H1 (cell line): Measurements from ENCODE around the gene DIAPH2. TPM values are rescaled to one million over a fixed set of nuclear protein-coding genes. Genes with fewer than 3 reads are reported as not detected.

ENCODE experiments used
- CTCF ChIA-PET: fragments of 300-600 bp; sonication (Branson Sonifier 250); formaldehyde crosslinking; loops from one replicate; lab custom pipeline; 2021; ENCODE audit not compliant: partially characterized antibody; lab: Charles Lee
- POLR2A ChIA-PET: fragments of 300-600 bp; sonication (Branson Sonifier 250); formaldehyde crosslinking; loops from one replicate; lab custom pipeline; 2021; ENCODE audit warnings: inconsistent platforms; ENCODE audit not compliant: partially characterized antibody; lab: Charles Lee
- DNase-seq, 2 experiments: peaks; one replicate each; pipeline versions ENCODE4 v3.0.0 to v3.0.0-alpha.2; 2010 to 2022; ENCODE audit warnings: low spot score in 2 of 2, low read depth in 1 of 2, mixed read lengths in 1 of 2
- FAIRE-seq: peaks from 2 replicates; lab custom pipeline; 2011; peaks lifted over from hg19 to GRCh38; lab: Jason Lieb, UNC
- H2AFZ ChIP-seq: 2 replicates; pipeline ENCODE4 v1.8.1; 2012; ENCODE audit warnings: low read length, inconsistent platforms
- H2AK5ac ChIP-seq: 2 replicates; pipeline ENCODE4 v1.6.1; 2013; ENCODE audit warnings: low read depth, low read length
- H2BK120ac ChIP-seq: replicated peaks from 2 replicates; pipeline ENCODE3; 2013; ENCODE audit warnings: low read depth, low read length, inconsistent platforms
- H2BK12ac ChIP-seq: 2 replicates; pipeline ENCODE4 v1.6.1; 2013; ENCODE audit warnings: low read depth, low read length
- H2BK15ac ChIP-seq: 2 replicates; pipeline ENCODE4 v1.6.1; 2013; ENCODE audit warnings: low read length
- H2BK20ac ChIP-seq: 2 replicates; pipeline ENCODE4 v1.6.1; 2013; ENCODE audit warnings: low read length
- H2BK5ac ChIP-seq: 2 replicates; pipeline ENCODE4 v1.6.1; 2013; ENCODE audit warnings: low read depth, low read length
- H3K14ac ChIP-seq: 2 replicates; pipeline ENCODE4 v1.6.1; 2013; ENCODE audit warnings: inconsistent platforms; ENCODE audit not compliant: insufficient read length
- H3K18ac ChIP-seq: 2 replicates; pipeline ENCODE4 v1.6.1; 2013; ENCODE audit warnings: low read length; ENCODE audit errors: extremely low read depth
- H3K23ac ChIP-seq: 2 replicates; pipeline ENCODE4 v1.6.1; 2013; ENCODE audit warnings: inconsistent platforms; ENCODE audit not compliant: insufficient read length
- H3K23me2 ChIP-seq: 2 replicates; pipeline ENCODE4 v1.6.1; 2013; ENCODE audit warnings: low read depth, low read length
- H3K27ac ChIP-seq: 2 replicates; pipeline ENCODE4 v1.6.1; 2011; ENCODE audit warnings: low read depth, low read length, inconsistent platforms
- H3K27me3 ChIP-seq, 4 experiments: replicated peaks in 1 of 4; 1 replicate in 1 of 4; 2 replicates in 3 of 4; pipeline versions ENCODE4 v1.6.1 to v1.8.1; 2011 to 2013; ENCODE audit warnings: low read length in 3 of 4, mild to moderate bottlenecking in 3 of 4, inconsistent platforms in 2 of 4, mixed read lengths in 2 of 4, moderate library complexity in 1 of 4; ENCODE audit not compliant: control insufficient read depth in 3 of 4, insufficient read depth in 3 of 4; ENCODE audit errors: extremely low read depth in 1 of 4
- H3K36me3 ChIP-seq, 4 experiments: 2 replicates each; pipeline versions ENCODE4 v1.6.1 to v1.8.1; 2011 to 2013; ENCODE audit warnings: mild to moderate bottlenecking in 4 of 4, low read length in 3 of 4, moderate library complexity in 2 of 4, control low read depth in 1 of 4, inconsistent platforms in 1 of 4; ENCODE audit not compliant: insufficient read depth in 4 of 4, control insufficient read depth in 2 of 4
- H3K4ac ChIP-seq: replicated peaks from 2 replicates; pipeline ENCODE3; 2013; ENCODE audit warnings: low read length, low read depth, mixed read lengths, inconsistent platforms; ENCODE audit not compliant: insufficient read length
- H3K4me1 ChIP-seq, 4 experiments: replicated peaks in 1 of 4; 1 replicate in 1 of 4; 2 replicates in 3 of 4; pipeline versions ENCODE4 v1.6.1 to v1.8.1; 2011 to 2013; ENCODE audit warnings: low read length in 3 of 4, inconsistent platforms in 2 of 4, mixed read lengths in 1 of 4; ENCODE audit not compliant: insufficient read depth in 4 of 4, control insufficient read depth in 3 of 4
- H3K4me2 ChIP-seq, 2 experiments: 2 replicates each; pipeline versions ENCODE4 v1.6.1 to v1.8.1; 2011 to 2013; ENCODE audit warnings: low read depth in 2 of 2, low read length in 2 of 2, control low read depth in 1 of 2, inconsistent platforms in 1 of 2, mild to moderate bottlenecking in 1 of 2; ENCODE audit not compliant: insufficient read depth in 1 of 2
- H3K4me3 ChIP-seq, 4 experiments: fragments of 200-600, 300-600 bp in 1 of 4; sonication (generic), shearing (Covaris generic), sonication (Bioruptor Twin) in 1 of 4; 2 replicates each; pipeline versions ENCODE4 v1.5.1 to v1.8.1; 2011 to 2016; ENCODE audit warnings: low read length in 4 of 4, low read depth in 3 of 4, control low read depth in 2 of 4, inconsistent platforms in 2 of 4, mild to moderate bottlenecking in 2 of 4, mixed read lengths in 1 of 4, moderate library complexity in 1 of 4; ENCODE audit not compliant: insufficient read depth in 2 of 4; ENCODE audit errors: extremely low read depth in 1 of 4
- H3K56ac ChIP-seq: replicated peaks from 2 replicates; pipeline ENCODE3; 2013; ENCODE audit warnings: low read depth, mild to moderate bottlenecking, mixed read lengths, low read length, inconsistent platforms; ENCODE audit not compliant: insufficient read length
- H3K79me1 ChIP-seq: 2 replicates; pipeline ENCODE4 v1.6.1; 2013; ENCODE audit warnings: low read depth, low read length, control low read depth
- H3K79me2 ChIP-seq, 2 experiments: 2 replicates each; pipeline versions ENCODE4 v1.6.1 to v1.8.1; 2012 to 2013; ENCODE audit warnings: low read length in 2 of 2, mild to moderate bottlenecking in 2 of 2, inconsistent platforms in 1 of 2; ENCODE audit not compliant: insufficient read depth in 2 of 2, control insufficient read depth in 1 of 2
- H3K9ac ChIP-seq, 4 experiments: replicated peaks in 1 of 4; 1 replicate in 1 of 4; 2 replicates in 3 of 4; pipeline versions ENCODE4 v1.6.1 to v1.8.1; 2011 to 2013; ENCODE audit warnings: low read depth in 3 of 4, low read length in 3 of 4, control low read depth in 2 of 4, mild to moderate bottlenecking in 2 of 4, moderate library complexity in 2 of 4, inconsistent platforms in 1 of 4; ENCODE audit errors: extremely low read depth in 1 of 4
- H3K9me3 ChIP-seq, 2 experiments: 2 replicates each; pipeline versions ENCODE4 v1.6.1 to v1.8.1; 2012 to 2013; ENCODE audit warnings: mild to moderate bottlenecking in 2 of 2, moderate library complexity in 2 of 2, control low read depth in 1 of 2, inconsistent platforms in 1 of 2, low read depth in 1 of 2, low read length in 1 of 2, mixed read lengths in 1 of 2; ENCODE audit not compliant: insufficient read depth in 2 of 2
- H4K20me1 ChIP-seq, 2 experiments: replicated peaks in 1 of 2; 2 replicates each; pipeline versions ENCODE3 to v1.8.1; 2011 to 2013; ENCODE audit warnings: inconsistent platforms in 2 of 2, low read length in 2 of 2, mild to moderate bottlenecking in 1 of 2; ENCODE audit not compliant: insufficient read depth in 2 of 2, control insufficient read depth in 1 of 2
- H4K5ac ChIP-seq: 2 replicates; pipeline ENCODE4 v1.6.1; 2013; ENCODE audit warnings: low read length, low read depth, mixed read lengths, inconsistent platforms; ENCODE audit not compliant: insufficient read length
- H4K8ac ChIP-seq: 2 replicates; pipeline ENCODE4 v1.8.0; 2013; ENCODE audit warnings: mild to moderate bottlenecking, moderate library complexity, low read length, inconsistent platforms; ENCODE audit not compliant: insufficient read depth; ENCODE audit errors: extremely low read depth
- H4K91ac ChIP-seq: replicated peaks from 2 replicates; pipeline ENCODE3; 2013; ENCODE audit warnings: low read length, mixed read lengths, inconsistent platforms; ENCODE audit not compliant: insufficient read length
- ATF2 ChIP-seq: IDR thresholded peaks from 2 replicates; pipeline ENCODE4 v1.6.1; 2012; ENCODE audit warnings: low read length, inconsistent platforms
- BCL11A ChIP-seq, 2 experiments: IDR thresholded peaks; one replicate each; pipeline ENCODE4 v1.6.1; 2011; ENCODE audit warnings: low read depth in 2 of 2, low read length in 2 of 2, mild to moderate bottlenecking in 2 of 2
- EP300 ChIP-seq, 2 experiments: IDR thresholded peaks; 1 replicate in 1 of 2; 2 replicates in 1 of 2; pipeline ENCODE4 v1.6.1; 2011 to 2012; ENCODE audit warnings: low read depth in 2 of 2, low read length in 2 of 2, mild to moderate bottlenecking in 2 of 2, borderline replicate concordance in 1 of 2, inconsistent platforms in 1 of 2, moderate library complexity in 1 of 2
- GTF2F1 ChIP-seq: IDR thresholded peaks from 2 replicates; pipeline ENCODE4 v1.6.1; 2012; ENCODE audit warnings: low read depth, low read length, improper control_type of control experiment, borderline replicate concordance
- JUN ChIP-seq: IDR thresholded peaks from 2 replicates; pipeline ENCODE4 v1.6.1; 2011; ENCODE audit warnings: low read depth, mild to moderate bottlenecking, improper control_type of control experiment, low read length
- MAFK ChIP-seq: IDR thresholded peaks from 2 replicates; pipeline ENCODE4 v1.6.1; 2012; ENCODE audit warnings: low read depth, mild to moderate bottlenecking, improper control_type of control experiment, low read length
- RNF2 ChIP-seq: fragments of 200-900, 300-1000 bp; sonication (generic); IDR thresholded peaks from 2 replicates; pipeline ENCODE4 v1.7.1; 2016; ENCODE audit warnings: borderline replicate concordance, low read depth, mild to moderate bottlenecking, antibody characterized with exemption, low read length; ENCODE audit not compliant: poor library complexity, severe bottlenecking; ENCODE audit errors: missing control alignments
- SIN3A ChIP-seq, 2 experiments: IDR thresholded peaks in 1 of 2; conservative IDR thresholded peaks in 1 of 2; 2 replicates each; pipeline ENCODE4 v1.6.1; 2011 to 2012; ENCODE audit warnings: low read length in 2 of 2, improper control_type of control experiment in 1 of 2, low read depth in 1 of 2, mild to moderate bottlenecking in 1 of 2
- SP4 ChIP-seq: IDR thresholded peaks from 2 replicates; pipeline ENCODE4 v1.6.1; 2012; ENCODE audit warnings: low read length, inconsistent platforms
- TAF7 ChIP-seq: optimal IDR thresholded peaks from 2 replicates; pipeline ENCODE3; 2011; ENCODE audit warnings: low read depth, mild to moderate bottlenecking, inconsistent platforms, low read length, moderate library complexity, borderline replicate concordance
- TCF12 ChIP-seq: IDR thresholded peaks from 2 replicates; pipeline ENCODE4 v1.6.1; 2011; ENCODE audit warnings: low read depth, mild to moderate bottlenecking, low read length
- ZNF274 ChIP-seq: IDR thresholded peaks from 2 replicates; pipeline ENCODE4 v1.7.0; 2012; ENCODE audit warnings: low read length, borderline replicate concordance; ENCODE audit errors: extremely low read depth
- WGBS, 2 experiments: shearing (Covaris generic) in 1 of 2; methylation state at CpG; one replicate each; pipeline versions ENCODE4 v1.1.6 to v1.1.7; 2013 to 2015; ENCODE audit warnings: low lambda C conversion rate in 2 of 2, mixed read lengths in 2 of 2, inconsistent platforms in 1 of 2, low coverage in 1 of 2, missing lambda C conversion rate in 1 of 2; ENCODE audit not compliant: insufficient replicate concordance in 2 of 2, insufficient coverage in 1 of 2, insufficient read length in 1 of 2; ENCODE audit errors: extremely low coverage in 1 of 2, missing lambda C conversion rate in 1 of 2; 5-methylcytosine and 5-hydroxymethylcytosine counted together
- polyA plus RNA-seq, 7 experiments: library from polyadenylated mRNA; depleted of rRNA in 3 of 7; stranded (reverse) in 5 of 7; unstranded in 2 of 7; fragments of >200 nt in 5 of 7; fragments of 200-250 nt in 2 of 7; gene quantifications; 1 replicate in 5 of 7; 2 replicates in 1 of 7; 4 replicates in 1 of 7; pipeline versions ENCODE4 v1.2.1 to v1.2.3, GENCODE V29; 2011 to 2013; ENCODE audit warnings: missing spikeins in 2 of 7, mixed read lengths in 2 of 7
- total RNA-seq: library from RNA; stranded (reverse); fragmentation: NEBNext Ultra II Directional; extraction: Animal tissue kit (Norgen Biotek cat#: 25700); gene quantifications from 2 replicates; pipeline ENCODE4 v1.2.1, GENCODE V29; 2021

The DIAPH2 gene
- total and polyA plus RNA-seq, 2 of the 8 experiments (the other 6 are each of a cell fraction or from before 2014, with no cell fraction given): 4.4 to 24.3 TPM

DNA sequence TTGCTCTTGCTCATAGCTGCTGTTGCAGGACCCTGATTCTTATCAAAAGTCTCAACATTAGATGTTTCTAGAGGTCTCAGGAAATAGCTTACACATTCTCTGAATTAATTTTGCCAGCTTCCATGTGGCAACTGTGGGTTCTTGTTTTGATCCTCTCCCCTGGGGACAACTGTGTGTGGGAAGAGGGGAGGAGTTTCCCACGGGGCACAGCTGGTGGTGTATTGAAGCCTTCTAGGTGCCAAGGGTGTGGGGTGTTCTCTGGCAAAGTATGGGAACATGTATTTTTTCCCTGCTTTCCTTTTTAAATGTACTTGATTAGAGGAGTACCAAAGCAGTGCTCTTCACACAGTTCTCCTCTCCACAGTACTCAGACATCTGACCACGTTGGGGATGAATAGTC, 411.7 kb downstream of the DIAPH2 start:
- Histone ChIP-seq H2AK5ac (no peak overlapping the region), H2BK5ac (no peak overlapping the region), H3K79me2 (no peaks in the 10 kb centered on the region), H3K9me3 (no peaks in the 10 kb centered on the region), H4K5ac (no peak overlapping the region), H3K27me3 (no peaks in the 10 kb centered on the region), H3K27ac (no peak overlapping the region), H4K8ac (no peak overlapping the region), H4K20me1 (no peaks in the 10 kb centered on the region), H3K79me1 (no peaks in the 10 kb centered on the region), H3K18ac (no peak overlapping the region), H2BK12ac (no peak overlapping the region), H3K23me2 (no peaks in the 10 kb centered on the region), H2BK120ac (no peak overlapping the region), H3K14ac (no peak overlapping the region), H3K4me2 (no peak overlapping the region), H3K56ac (no peak overlapping the region), H3K4me1 (peaks cover 0 to 3% (median 0%) of the 10 kb centered on the region in 4 experiments; a peak in 1 of 7 replicates), H4K91ac (no peak overlapping the region), H3K9ac (no peak overlapping the region), H3K4ac (no peak overlapping the region), H3K23ac (no peak overlapping the region), H3K4me3 (no peak overlapping the region), H2AFZ (no peak overlapping the region), H3K36me3 (no peaks in the 10 kb centered on the region), H2BK20ac (no peak overlapping the region), H2BK15ac (no peak overlapping the region)
- no peak for DNase-seq
- peak; percentile 71 for FAIRE-seq
- POLR2A ChIA-PET: no interaction called here
- CTCF ChIA-PET: no interaction called here
- WGBS, 2 experiments: 31% methylated on average over 1 of the region's 2 CpGs; no CpG with 5 or more reads in 1 of the 2 experiments
- TF ChIP-seq ZNF274 (no peak), SP4 (no peak), BCL11A (IDR thresholded peaks at IDR 0.05; ENCODE audit: low read depth in 2 of 2, low read length in 2 of 2) (no peak), ATF2 (no peak), TAF7 (no peak), EP300 (IDR thresholded peaks at IDR 0.05; ENCODE audit: borderline replicate concordance in 1 of 2, low read depth in 2 of 2, low read length in 2 of 2) (no peak), JUN (no peak), MAFK (no peak), TCF12 (no peak), SIN3A (conservative IDR thresholded peaks at IDR 0.05 in 1 of 2, IDR thresholded peaks at IDR 0.05 in 1 of 2; ENCODE audit: low read depth in 1 of 2, low read length in 2 of 2) (no peak), RNF2 (no peak), GTF2F1 (no peak)
